Skeletal muscle satellite cell (primary cell): ENCODE data around the gene SEBOX. TPM values are rescaled to one million over a fixed set of nuclear protein-coding genes. Genes with fewer than 3 reads are reported as not detected.

ENCODE experiments used
- H3K27me3 ChIP-seq: 2 replicates; pipeline ENCODE4 v1.7.0; 2013; ENCODE audit warnings: low read length; ENCODE audit not compliant: control insufficient read depth, insufficient read depth
- H3K36me3 ChIP-seq: 2 replicates; pipeline ENCODE4 v1.7.0; 2013; ENCODE audit warnings: mild to moderate bottlenecking, control low read depth, low read length; ENCODE audit not compliant: insufficient read depth
- H3K4me1 ChIP-seq: 2 replicates; pipeline ENCODE4 v1.7.0; 2013; ENCODE audit warnings: low read length; ENCODE audit not compliant: control insufficient read depth, insufficient read depth
- H3K4me2 ChIP-seq: 2 replicates; pipeline ENCODE4 v1.7.0; 2013; ENCODE audit warnings: mild to moderate bottlenecking, low read length
- H3K4me3 ChIP-seq: 2 replicates; pipeline ENCODE4 v1.7.0; 2013; ENCODE audit warnings: low read length
- H3K9ac ChIP-seq: 2 replicates; pipeline ENCODE4 v1.7.0; 2013; ENCODE audit warnings: mild to moderate bottlenecking, low read depth, low read length, moderate library complexity
- H3K9me3 ChIP-seq: replicated peaks from 2 replicates; pipeline ENCODE4 v1.7.0; 2013; ENCODE audit warnings: mild to moderate bottlenecking, control low read depth, low read length
- total RNA-seq: library from RNA; depleted of rRNA; stranded (reverse); fragments of >200 nt; gene quantifications from 2 replicates; pipeline ENCODE4 v1.2.3, GENCODE V29; 2012; rRNA removed

SEBOX gene, protein sequence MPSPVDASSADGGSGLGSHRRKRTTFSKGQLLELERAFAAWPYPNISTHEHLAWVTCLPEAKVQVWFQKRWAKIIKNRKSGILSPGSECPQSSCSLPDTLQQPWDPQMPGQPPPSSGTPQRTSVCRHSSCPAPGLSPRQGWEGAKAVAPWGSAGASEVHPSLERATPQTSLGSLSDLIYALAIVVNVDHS
- not detected in 2 replicates for total RNA-seq

DNA sequence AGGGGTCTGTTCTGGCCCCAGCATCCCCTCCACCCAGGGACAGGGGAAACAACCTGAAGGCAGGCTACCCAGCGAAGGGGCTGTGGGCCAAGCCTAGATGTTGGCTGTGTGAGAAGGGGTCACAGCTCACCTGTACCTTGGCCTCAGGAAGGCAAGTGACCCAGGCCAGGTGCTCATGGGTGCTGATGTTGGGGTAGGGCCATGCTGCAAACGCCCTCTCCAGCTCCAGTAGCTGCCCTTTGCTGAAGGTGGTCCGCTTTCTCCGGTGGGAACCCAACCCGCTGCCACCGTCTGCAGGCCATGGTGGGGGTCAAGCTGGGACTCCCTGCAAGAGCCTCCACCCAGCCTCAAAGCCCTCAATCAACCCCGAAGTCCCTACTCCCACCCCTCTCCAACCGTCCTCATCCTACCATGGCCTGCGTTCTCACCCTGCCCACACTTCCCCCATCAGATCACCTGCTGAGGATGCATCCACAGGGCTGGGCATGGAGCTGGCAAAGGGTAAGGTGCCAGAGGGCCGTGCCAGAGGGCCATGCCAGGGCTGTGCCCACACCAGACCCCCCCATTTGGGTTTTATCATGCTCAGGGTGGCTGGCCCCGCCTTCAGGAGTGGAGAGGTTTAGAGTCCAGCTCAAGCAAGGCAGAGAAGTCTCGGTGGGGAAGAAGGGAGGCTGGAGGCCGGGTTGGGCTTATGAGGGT, at the start of gene SEBOX:
Gene SEBOX (minus strand): TSS at position 535 of the 699 bp plus-strand sequence. CDS start 48 bp downstream, at position 487.
- H3K4me1 ChIP-seq: no peaks in the 10 kb centered on the region
- H3K9me3 ChIP-seq: no peaks in the 10 kb centered on the region
- H3K9ac ChIP-seq: no peak within 1 kb of the TSS
- no peak within 1 kb of the TSS for H3K4me3 ChIP-seq
- H3K27me3 ChIP-seq: no peaks in the 10 kb centered on the region
- H3K4me2 ChIP-seq: no peak within 1 kb of the TSS
- H3K36me3 ChIP-seq: peaks cover 37% of the 10 kb centered on the region

DNA sequence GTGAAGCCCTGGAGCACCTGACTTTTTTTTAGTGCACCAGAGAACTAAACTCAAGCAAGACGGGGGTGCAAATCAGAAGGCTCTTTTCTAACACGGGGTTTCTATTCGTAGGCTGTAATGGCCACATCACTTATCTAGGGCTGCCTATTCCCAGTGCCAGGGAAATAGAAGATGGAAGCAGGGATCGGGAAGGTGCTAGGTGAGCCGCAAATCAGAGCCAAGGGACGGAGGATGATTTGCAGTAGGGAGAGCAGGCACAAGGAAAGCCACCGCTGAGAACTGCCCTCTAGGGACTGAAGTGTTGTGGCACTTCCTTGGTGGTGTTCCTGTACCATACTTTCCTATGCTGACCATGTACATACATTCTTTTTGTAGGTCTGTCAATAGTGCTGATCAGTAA, 48.8 kb upstream of the SEBOX start:
- Histone ChIP-seq H3K9ac (no peak overlapping the region), H3K4me1 (no peaks in the 10 kb centered on the region), H3K4me2 (no peak overlapping the region), H3K4me3 (no peak overlapping the region), H3K27me3 (peaks cover 46% of the 10 kb centered on the region), H3K36me3 (no peaks in the 10 kb centered on the region), H3K9me3 (no peaks in the 10 kb centered on the region)

- Histone ChIP-seq H3K9me3 (no peaks in the 10 kb centered on the region), H3K4me3 (no peak overlapping the region), H3K36me3 (no peaks in the 10 kb centered on the region), H3K4me1 (no peaks in the 10 kb centered on the region), H3K4me2 (no peak overlapping the region), H3K9ac (no peak overlapping the region), H3K27me3 (peaks cover 46% of the 10 kb centered on the region)
Measured at GRCh38 chr17:28412099-28412498, 47.1 kb upstream of the SEBOX start.

DNA sequence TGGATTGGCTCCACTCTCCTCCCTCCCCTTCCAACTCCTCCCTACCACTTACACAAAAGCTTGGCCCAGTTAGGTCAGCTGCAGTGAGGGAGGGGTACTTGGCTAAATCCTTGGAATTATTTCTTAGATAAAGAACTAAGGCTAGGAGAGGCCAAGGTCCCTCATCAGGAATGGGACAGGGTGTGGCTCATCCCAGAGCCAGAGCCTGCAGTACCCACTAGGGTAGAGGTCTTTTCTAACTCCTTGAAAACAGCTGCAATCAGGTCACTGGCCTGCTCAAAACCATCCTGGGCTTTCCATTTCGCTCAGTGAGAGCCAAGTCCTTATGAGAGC, 42.9 kb upstream of the SEBOX start:
- H3K4me1 ChIP-seq: peaks cover 17% of the 10 kb centered on the region
- no peak overlapping the region for H3K4me2 ChIP-seq
- H3K4me3 ChIP-seq: no peak overlapping the region
- no peaks in the 10 kb centered on the region for H3K36me3 ChIP-seq
- H3K9me3 ChIP-seq: no peaks in the 10 kb centered on the region
- H3K27me3 ChIP-seq: peaks cover 27% of the 10 kb centered on the region
- H3K9ac ChIP-seq: no peak overlapping the region

- no peaks in the 10 kb centered on the region for H3K9me3 ChIP-seq
- no peak overlapping the region for H3K4me2 ChIP-seq
- peaks cover 21% of the 10 kb centered on the region for H3K27me3 ChIP-seq
- peaks cover 17% of the 10 kb centered on the region for H3K4me1 ChIP-seq
- H3K9ac ChIP-seq: no peak overlapping the region
- H3K36me3 ChIP-seq: no peaks in the 10 kb centered on the region
- no peak overlapping the region for H3K4me3 ChIP-seq
Measured at GRCh38 chr17:28407130-28407973, 42.4 kb upstream of the SEBOX start.

GRCh38 chr17:28406473-28406814, 41.4 kb upstream of the SEBOX start:
- H3K4me2 ChIP-seq: peak overlapping the region; percentile 98
- peak overlapping the region; percentile 82 for H3K4me3 ChIP-seq
- H3K9ac ChIP-seq: no peak overlapping the region
- peaks cover 12% of the 10 kb centered on the region for H3K27me3 ChIP-seq
- peaks cover 17% of the 10 kb centered on the region for H3K4me1 ChIP-seq
- no peaks in the 10 kb centered on the region for H3K36me3 ChIP-seq
- no peaks in the 10 kb centered on the region for H3K9me3 ChIP-seq

- Histone ChIP-seq H3K4me3 (peak within 1 kb of the TSS; percentile 82), H3K4me1 (peaks cover 17% of the 10 kb centered on the region), H3K9me3 (no peaks in the 10 kb centered on the region), H3K27me3 (peaks cover 6% of the 10 kb centered on the region), H3K9ac (peak within 1 kb of the TSS; percentile 66), H3K36me3 (no peaks in the 10 kb centered on the region), H3K4me2 (peak within 1 kb of the TSS; percentile 98)
Measured at GRCh38 chr17:28405632-28406472, 40.9 kb upstream of the SEBOX start, which contains the start of gene SLC46A1. TSS of gene SLC46A1 (minus strand) at chr17:28406212. CDS start at chr17:28406114, 98 bp downstream.

GRCh38 chr17:28404812-28405570, 40.0 kb upstream of the SEBOX start:
- H3K36me3 ChIP-seq: no peaks in the 10 kb centered on the region

GRCh38 chr17:28404461-28404811, 39.4 kb upstream of the SEBOX start:
- no peaks in the 10 kb centered on the region for H3K36me3 ChIP-seq
- peaks cover 4% of the 10 kb centered on the region for H3K27me3 ChIP-seq
- H3K9ac ChIP-seq: no peak overlapping the region
- H3K4me1 ChIP-seq: peaks cover 17% of the 10 kb centered on the region
- H3K9me3 ChIP-seq: no peaks in the 10 kb centered on the region
- H3K4me3 ChIP-seq: no peak overlapping the region
- H3K4me2 ChIP-seq: peak overlapping the region; percentile 98

More at GRCh38 chr17:28404812-28405570, 40.0 kb upstream of the SEBOX start:
- Histone ChIP-seq H3K4me3 (peak overlapping the region; percentile 82), H3K4me2 (peak overlapping the region; percentile 98), H3K4me1 (peaks cover 17% of the 10 kb centered on the region), H3K9ac (peak overlapping the region; percentile 66), H3K27me3 (peaks cover 4% of the 10 kb centered on the region), H3K9me3 (no peaks in the 10 kb centered on the region)

DNA sequence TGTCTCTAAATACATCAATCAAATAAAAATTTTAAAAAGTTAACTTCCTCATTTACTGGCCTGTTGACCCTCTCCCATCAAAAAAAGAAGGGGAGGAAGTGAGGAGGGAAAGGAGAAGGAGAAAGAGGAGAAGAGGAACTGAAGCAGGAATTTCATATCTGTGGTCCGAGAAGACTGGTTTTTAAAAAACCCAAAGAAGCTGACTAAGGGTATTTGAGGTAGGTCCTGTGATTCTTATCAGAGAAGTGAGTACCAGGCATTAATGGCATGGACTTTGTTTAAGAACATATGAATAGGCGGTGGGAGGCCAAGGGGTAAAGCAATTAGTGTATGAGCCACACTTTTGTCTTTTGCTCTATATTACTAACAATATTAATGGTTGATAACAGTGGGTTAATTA, 39.0 kb upstream of the SEBOX start:
- H3K4me2 ChIP-seq: no peak overlapping the region
- H3K36me3 ChIP-seq: no peaks in the 10 kb centered on the region
- no peak overlapping the region for H3K9ac ChIP-seq
- no peaks in the 10 kb centered on the region for H3K9me3 ChIP-seq
- peaks cover 4% of the 10 kb centered on the region for H3K27me3 ChIP-seq
- H3K4me3 ChIP-seq: no peak overlapping the region
- peaks cover 17% of the 10 kb centered on the region for H3K4me1 ChIP-seq
